ENCODE results near the gene TMEM221. TPM values are rescaled to one million over a fixed set of nuclear protein-coding genes. Genes with fewer than 3 reads are reported as not detected.
"Not testable (repeated sequence)": the region's sequence is repeated elsewhere in the genome, so short reads cannot be mapped to it uniquely, and the experiment has no call there.

TMEM221 gene
- not detected in 2 replicates for total RNA-seq

- peak in 1 of 2 donors; percentile 19 for DNase-seq (ENCODE audit: low read depth in 2 of 2)
These were observed at the start of gene TMEM221 for GRCh38 chr19:17448131-17448967. Gene TMEM221 (minus strand): TSS chr19:17448668. CDS start chr19:17448462, 206 bp downstream.

GRCh38 chr19:17497149-17497798 lies 48.8 kb upstream of the TMEM221 start:
- DNase-seq (ENCODE audit: low read depth in 2 of 2): no peak

DNA sequence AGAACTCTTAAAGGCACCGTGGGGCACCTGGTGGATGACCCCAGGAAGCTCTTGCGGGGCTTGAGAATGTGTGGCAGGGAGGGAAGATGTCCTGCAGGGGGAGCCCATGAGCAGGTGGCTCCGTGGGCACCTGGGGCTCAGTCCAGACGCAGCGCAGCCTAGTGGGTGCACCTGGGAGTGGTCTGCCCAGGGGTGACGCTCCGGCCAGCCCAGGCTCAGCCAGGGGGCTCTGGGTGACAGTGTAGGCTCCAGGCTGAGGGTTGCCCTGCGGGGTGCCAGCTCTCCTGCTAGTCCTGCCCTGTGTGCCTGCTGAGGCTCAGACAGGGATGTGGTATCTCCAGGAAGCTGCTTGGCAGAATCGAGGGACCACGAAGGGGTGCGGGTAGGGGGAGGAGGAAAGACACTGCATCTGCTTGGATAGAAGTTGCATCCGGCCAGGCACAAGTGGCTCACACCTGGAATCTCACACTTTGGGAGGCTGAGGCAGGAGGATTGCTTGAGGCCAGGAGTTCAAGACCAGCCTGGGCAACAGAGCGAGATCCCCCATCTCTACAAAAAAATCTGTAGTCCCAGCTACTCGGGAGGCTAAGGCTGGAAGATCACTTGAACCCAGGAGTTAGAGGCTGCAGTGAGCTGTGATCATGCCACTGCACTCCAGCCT lies 48.0 kb upstream of the TMEM221 start:
- DNase-seq (ENCODE audit: low read depth in 2 of 2): peak; percentile 56 to 82

- no peak for DNase-seq (ENCODE audit: low read depth in 2 of 2)
These were observed 47.3 kb upstream of the TMEM221 start for GRCh38 chr19:17495639-17496296.

GRCh38 chr19:17491287-17491686 lies 42.8 kb upstream of the TMEM221 start:
- no peak for DNase-seq (ENCODE audit: low read depth in 2 of 2)

DNA sequence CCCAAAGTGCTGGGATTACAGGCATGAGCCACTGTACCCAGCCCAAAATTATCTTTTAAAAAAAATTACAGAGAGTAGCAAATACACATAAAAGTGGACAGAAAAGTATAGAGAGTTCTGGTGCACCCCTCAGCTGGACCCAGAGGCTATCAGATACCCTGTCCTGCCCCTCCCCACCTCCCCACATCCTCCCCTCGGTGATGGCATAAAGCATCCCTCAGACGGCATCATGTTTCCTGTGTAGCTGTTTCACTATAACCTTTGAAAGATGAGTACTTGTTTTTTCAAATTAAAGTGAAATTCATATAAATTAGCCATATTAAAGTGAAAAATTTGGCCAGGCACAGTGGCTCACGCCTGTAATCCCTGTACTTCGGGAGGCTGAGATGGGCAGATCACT lies 41.9 kb upstream of the TMEM221 start:
- DNase-seq (ENCODE audit: low read depth in 2 of 2): no peak

- DNase-seq (ENCODE audit: low read depth in 2 of 2): peak; percentile 56 to 66
These were observed 41.0 kb upstream of the TMEM221 start for GRCh38 chr19:17489392-17490030.

GRCh38 chr19:17488593-17489391 lies 40.3 kb upstream of the TMEM221 start:
- DNase-seq (ENCODE audit: low read depth in 2 of 2): peak; percentile 80 to 90

- no peak for DNase-seq (ENCODE audit: low read depth in 2 of 2)
These were observed 39.0 kb upstream of the TMEM221 start for GRCh38 chr19:17487284-17488121.

GRCh38 chr19:17486545-17487240 lies 38.2 kb upstream of the TMEM221 start:
- no peak for DNase-seq (ENCODE audit: low read depth in 2 of 2)

GRCh38 chr19:17484520-17485185 lies 36.2 kb upstream of the TMEM221 start:
- DNase-seq (ENCODE audit: low read depth in 2 of 2): no peak

DNA sequence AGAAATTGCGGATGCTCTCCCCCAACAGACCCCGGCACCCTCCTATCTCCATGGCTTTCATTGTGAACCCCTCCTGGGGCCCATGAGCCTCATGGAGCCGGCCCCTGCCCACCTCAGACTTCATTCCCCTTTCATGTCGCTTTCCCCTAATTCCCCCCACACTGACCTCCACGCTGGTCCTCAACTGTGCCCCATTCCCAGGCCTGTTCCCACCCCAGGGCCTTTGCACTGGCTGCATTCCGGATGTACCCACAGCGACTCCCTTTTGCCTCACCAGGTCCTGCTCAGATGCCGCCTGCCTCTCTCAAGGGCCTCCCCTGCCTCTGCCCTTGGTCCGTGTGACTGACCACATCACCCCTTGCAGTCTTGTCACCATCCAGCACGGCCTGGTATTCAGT lies 35.1 kb upstream of the TMEM221 start:
- DNase-seq (ENCODE audit: low read depth in 2 of 2): no peak

DNA sequence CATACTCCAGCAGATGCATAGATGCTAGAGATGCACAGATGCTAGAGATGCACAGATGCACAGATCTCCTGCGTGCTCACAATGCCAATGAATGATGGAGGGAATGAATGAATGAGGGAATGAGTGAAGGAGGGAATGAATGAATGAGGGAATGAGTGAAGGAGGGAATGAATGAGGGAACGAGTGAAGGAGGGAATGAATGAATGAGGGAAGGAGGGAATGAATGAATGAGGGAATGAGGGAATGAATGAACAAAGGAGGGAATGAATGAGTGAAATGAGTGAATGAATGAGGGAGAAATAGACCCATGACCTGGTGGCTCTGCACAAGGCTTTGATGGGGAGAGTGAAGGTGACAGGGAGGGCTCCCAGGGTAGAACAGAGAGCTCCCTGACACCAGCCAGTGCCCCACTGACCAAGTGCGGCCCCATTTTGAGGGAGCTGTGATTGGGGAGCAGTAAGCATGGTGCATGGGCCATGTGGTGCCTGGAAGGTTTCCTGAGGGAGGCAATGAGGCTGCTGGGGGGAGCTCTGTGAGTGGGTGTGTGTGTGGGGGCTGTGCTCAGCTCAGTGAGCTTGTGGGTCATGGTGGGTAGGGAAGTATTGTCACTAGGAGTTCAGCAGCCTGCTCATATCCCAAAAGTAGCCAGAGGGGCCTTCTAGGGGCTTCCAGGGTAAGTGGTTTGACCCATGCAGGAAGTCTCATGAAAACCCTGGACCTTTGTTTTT lies 34.6 kb upstream of the TMEM221 start:
- DNase-seq (ENCODE audit: low read depth in 2 of 2): no peak

- no peak for DNase-seq (ENCODE audit: low read depth in 2 of 2)
These were observed 33.5 kb upstream of the TMEM221 start for GRCh38 chr19:17481986-17482385.

DNA sequence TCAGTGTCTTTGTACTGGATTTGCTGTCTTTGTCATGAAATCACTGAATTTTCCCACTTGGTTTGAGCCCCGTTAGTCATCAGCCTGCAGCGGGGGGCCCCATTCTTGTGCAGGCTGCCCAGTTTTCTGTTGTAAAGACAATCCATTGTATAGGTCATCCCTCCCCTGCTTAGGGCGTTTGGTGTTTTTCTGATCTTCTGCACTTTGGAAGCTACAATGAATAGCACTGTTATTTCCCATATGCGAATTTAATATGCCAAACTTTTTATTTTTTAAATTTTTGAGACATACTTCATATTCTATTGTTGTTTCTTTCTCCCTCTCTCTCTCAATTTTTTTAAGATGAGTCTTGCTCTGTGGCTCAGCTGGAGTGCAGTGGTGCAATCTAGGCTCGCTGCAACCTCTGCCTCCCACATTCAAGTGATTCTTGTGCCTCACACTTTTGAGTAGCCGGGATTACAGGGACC lies 30.9 kb upstream of the TMEM221 start:
- no peak for DNase-seq (ENCODE audit: low read depth in 2 of 2)

DNA sequence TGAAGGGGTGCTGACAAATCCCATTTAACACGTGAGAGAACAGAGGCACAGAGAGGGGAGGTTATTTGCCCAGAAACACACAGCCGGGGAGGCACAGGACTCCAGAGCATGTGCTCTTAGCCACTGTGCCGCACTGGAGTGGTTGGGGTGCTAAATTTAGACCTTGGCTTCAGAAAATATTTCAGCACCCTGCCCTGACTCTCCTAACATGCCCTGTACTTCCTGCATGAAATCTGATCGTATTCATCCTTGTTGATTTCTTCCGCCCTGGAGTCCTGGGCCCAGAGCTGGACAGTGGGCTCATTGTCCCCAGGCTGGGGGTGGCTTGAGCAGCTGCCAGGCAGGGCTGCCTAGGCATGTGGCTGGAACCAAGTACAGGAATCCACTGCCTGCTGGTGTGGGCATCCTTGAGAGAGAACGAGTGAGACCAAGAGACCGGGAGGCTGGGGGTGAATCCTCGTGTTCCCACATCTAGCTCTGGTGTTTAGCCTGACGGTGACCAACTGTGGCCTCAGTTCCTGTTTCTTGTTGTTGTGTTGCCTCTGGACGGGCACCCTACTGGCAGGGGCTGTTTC lies 27.2 kb upstream of the TMEM221 start:
- peak in 1 of 2 donors; percentile 30 for DNase-seq (ENCODE audit: low read depth in 2 of 2)

- not testable (repeated sequence) for DNase-seq (ENCODE audit: low read depth in 2 of 2)
These were observed 26.6 kb upstream of the TMEM221 start for GRCh38 chr19:17475011-17475540.
